ENCODE data around the gene HOXD10. TPM values are rescaled to one million over a fixed set of nuclear protein-coding genes. Genes with fewer than 3 reads are reported as not detected.

HOXD10 gene
- total and polyA plus RNA-seq, 2 of the 13 experiments (the other 11 are each of a cell fraction or from before 2014, with no cell fraction given), result not detected

- TF ChIP-seq ZNF687 (CRISPR knock-in tag; IDR thresholded peaks at IDR 0.05) (peak; percentile 41), TFDP1 (CRISPR knock-in tag; IDR thresholded peaks at IDR 0.05; ENCODE audit: borderline replicate concordance) (no peak), USF2 (IDR thresholded peaks at IDR 0.05; ENCODE audit: low read depth, low read length) (no peak), USF2 (CRISPR knock-in tag; IDR thresholded peaks at IDR 0.05; ENCODE audit: borderline replicate concordance) (no peak)
These were observed 52.6 kb downstream of the HOXD10 start (continued) for GRCh38 chr2:176169181-176169580.

MicroRNA genes within 50 kb of the gene (microRNA counts, 767-probe panel; counts per million panel counts)
- microRNA hsa-miR-10b-5p, result not detected

Small RNAs within 50 kb of the gene (microRNA-seq; reads per million reads assigned to microRNA genes)
- 52.9 reads per million, percentile 68 among the genes with 10 or more reads in this experiment for gene MIR10B

Small RNAs within 50 kb of the gene (small RNA-seq; reads per million reads assigned to genes)
- 0.20 to 12.6 (median 1.3) reads per million in 3 experiments for gene MIR10B (ENCODE audit: insufficient read depth in 2 of 3, insufficient read length in 3 of 3, low read depth in 2 of 3, low replicate concordance in 1 of 3)

Other genes starting within 250 kb of the HOXD10 start
- 25.4 and 30.1 TPM in 2 replicates for gene LNPK, start 114.5 kb upstream of the HOXD10 start, total RNA-seq (2016; rRNA removed; fragmentation: Illumina TruSeq; extraction: Trizol)
- 20.6 and 26.1 TPM in 2 replicates for gene LNPK, start 114.5 kb upstream of the HOXD10 start, polyA plus RNA-seq (2011; rRNA removed)
- not detected in 2 replicates for gene EVX2, start 32.8 kb upstream of the HOXD10 start, total RNA-seq (2016; rRNA removed; fragmentation: Illumina TruSeq; extraction: Trizol)
- gene EVX2, start 32.8 kb upstream of the HOXD10 start, polyA plus RNA-seq (2011; rRNA removed), result not detected in 2 replicates
- not detected in 2 replicates for gene HOXD13, start 24.1 kb upstream of the HOXD10 start, total RNA-seq (2016; rRNA removed; fragmentation: Illumina TruSeq; extraction: Trizol)
- not detected in 2 replicates for gene HOXD13, start 24.1 kb upstream of the HOXD10 start, polyA plus RNA-seq (2011; rRNA removed)
- gene HOXD12, start 17.0 kb upstream of the HOXD10 start, total RNA-seq (2016; rRNA removed; fragmentation: Illumina TruSeq; extraction: Trizol), result not detected in 2 replicates
- gene HOXD12, start 17.0 kb upstream of the HOXD10 start, polyA plus RNA-seq (2011; rRNA removed), result not detected in 2 replicates
- not detected in 2 replicates for gene HOXD11, start 9.5 kb upstream of the HOXD10 start, total RNA-seq (2016; rRNA removed; fragmentation: Illumina TruSeq; extraction: Trizol)
- gene HOXD11, start 9.5 kb upstream of the HOXD10 start, polyA plus RNA-seq (2011; rRNA removed), result not detected in 2 replicates
- gene HOXD9, start 5.9 kb downstream of the HOXD10 start, total RNA-seq (2016; rRNA removed; fragmentation: Illumina TruSeq; extraction: Trizol), result not detected in 2 replicates
- gene HOXD9, start 5.9 kb downstream of the HOXD10 start, polyA plus RNA-seq (2011; rRNA removed), result not detected in 2 replicates
- gene HOXD8, start 12.9 kb downstream of the HOXD10 start, total RNA-seq (2016; rRNA removed; fragmentation: Illumina TruSeq; extraction: Trizol), result not detected in 2 replicates
- not detected in 2 replicates for gene HOXD8, start 12.9 kb downstream of the HOXD10 start, polyA plus RNA-seq (2011; rRNA removed)
- gene HOXD4, start 34.8 kb downstream of the HOXD10 start, total RNA-seq (2016; rRNA removed; fragmentation: Illumina TruSeq; extraction: Trizol), result 0.31 TPM in 1 of 2 replicates, not detected in the other
- not detected in 2 replicates for gene HOXD4, start 34.8 kb downstream of the HOXD10 start, polyA plus RNA-seq (2011; rRNA removed)
- gene HOXD3, start 40.5 kb downstream of the HOXD10 start, total RNA-seq (2016; rRNA removed; fragmentation: Illumina TruSeq; extraction: Trizol), result 0.08 and 0.09 TPM in 2 replicates
- gene HOXD3, start 40.5 kb downstream of the HOXD10 start, polyA plus RNA-seq (2011; rRNA removed), result 0.05 TPM in 1 of 2 replicates, not detected in the other
- 10.0 and 10.4 TPM in 2 replicates for gene HOXD1, start 71.9 kb downstream of the HOXD10 start, total RNA-seq (2016; rRNA removed; fragmentation: Illumina TruSeq; extraction: Trizol)
- gene HOXD1, start 71.9 kb downstream of the HOXD10 start, polyA plus RNA-seq (2011; rRNA removed), result 11.4 and 22.3 TPM in 2 replicates
- gene MTX2, start 152.7 kb downstream of the HOXD10 start, total RNA-seq (2016; rRNA removed; fragmentation: Illumina TruSeq; extraction: Trizol), result 75.7 and 96.1 TPM in 2 replicates
- gene MTX2, start 152.7 kb downstream of the HOXD10 start, polyA plus RNA-seq (2011; rRNA removed), result 41.7 and 58.1 TPM in 2 replicates

Measured in HepG2 (cell line).